ENCODE measurements around the gene HOXC11. TPM values are rescaled to one million over a fixed set of nuclear protein-coding genes. Genes with fewer than 3 reads are reported as not detected.
A peak's percentile ranks its signal among the peaks of the same experiment; 100 is the strongest.

Gene HOXC11
- total RNA-seq, 1 experiment from 2014 or later = not detected

DNA sequence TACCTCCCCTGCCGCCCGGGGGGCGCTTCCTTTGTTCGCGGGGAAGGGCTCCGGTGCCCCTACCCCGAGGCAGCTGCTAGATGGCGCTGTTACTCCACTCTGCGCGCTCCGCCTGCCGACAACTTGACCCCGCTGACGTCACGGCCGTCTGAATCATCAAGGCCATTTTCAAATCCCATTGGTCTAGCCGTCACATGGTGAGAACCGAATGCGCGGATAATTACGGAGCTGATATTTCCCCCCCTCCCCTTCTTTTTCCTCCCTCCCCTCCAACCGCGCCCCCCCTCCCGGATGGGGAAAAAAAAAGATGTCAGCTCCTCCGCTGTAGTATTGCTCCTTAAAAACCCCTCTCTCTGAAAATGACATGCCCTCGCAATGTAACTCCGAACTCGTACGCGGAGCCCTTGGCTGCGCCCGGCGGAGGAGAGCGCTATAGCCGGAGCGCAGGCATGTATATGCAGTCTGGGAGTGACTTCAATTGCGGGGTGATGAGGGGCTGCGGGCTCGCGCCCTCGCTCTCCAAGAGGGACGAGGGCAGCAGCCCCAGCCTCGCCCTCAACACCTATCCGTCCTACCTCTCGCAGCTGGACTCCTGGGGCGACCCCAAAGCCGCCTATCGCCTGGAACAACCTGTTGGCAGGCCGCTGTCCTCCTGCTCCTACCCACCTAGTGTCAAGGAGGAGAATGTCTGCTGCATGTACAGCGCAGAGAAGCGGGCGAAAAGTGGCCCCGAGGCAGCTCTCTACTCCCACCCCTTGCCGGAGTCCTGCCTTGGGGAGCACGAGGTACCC lies 12.2 kb downstream of the HOXC11 start, which contains the start of gene HOXC10:
Gene HOXC10 (plus strand): TSS at position 246 of the 791 bp plus-strand sequence. CDS start 114 bp downstream, at position 360.
- peak; percentile 61 for DNase-seq (ENCODE audit: low spot score)

GRCh38 chr12:53985692-53985993 lies 12.7 kb downstream of the HOXC11 start:
- no peak for DNase-seq (ENCODE audit: low spot score)

DNA sequence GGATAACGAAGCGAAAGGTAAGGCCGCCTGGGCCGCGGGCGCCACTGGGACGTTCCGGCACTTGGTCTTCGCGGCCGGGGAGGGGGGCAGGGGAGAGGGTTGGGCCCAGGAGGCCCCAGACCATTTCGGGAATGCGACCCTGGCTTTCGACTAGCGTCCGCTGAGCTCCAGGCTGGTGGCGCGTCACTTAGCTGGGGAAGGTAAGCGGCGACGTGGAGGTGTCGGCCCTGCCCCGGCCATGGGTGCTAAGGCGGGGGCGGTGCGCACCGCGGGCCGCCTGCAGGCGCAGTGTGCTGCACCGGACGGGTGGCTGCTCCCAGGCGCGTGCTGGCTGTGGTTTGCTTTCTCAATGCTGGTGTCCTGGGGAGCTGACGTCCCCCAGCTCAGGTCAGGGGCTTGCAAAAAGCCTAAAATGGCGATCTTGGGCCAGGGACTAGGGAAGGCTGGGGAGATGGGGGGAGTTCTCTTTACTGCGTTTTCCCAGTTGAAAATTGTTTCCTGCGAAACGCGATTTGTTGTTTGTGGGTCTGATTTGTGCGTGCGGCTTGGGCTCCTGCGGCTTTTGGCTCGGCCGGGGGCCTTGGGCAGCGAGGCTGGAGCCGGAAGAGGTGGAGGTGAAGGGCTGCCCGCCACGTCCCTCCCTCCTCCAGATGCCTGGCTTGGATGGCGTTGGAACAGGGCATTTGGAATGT lies 13.2 kb downstream of the HOXC11 start:
- DNase-seq (ENCODE audit: low spot score) = no peak

GRCh38 chr12:53986686-53987483 lies 14.0 kb downstream of the HOXC11 start:
- DNase-seq (ENCODE audit: low spot score) = no peak

- DNase-seq (ENCODE audit: low spot score) = no peak
Observed at GRCh38 chr12:53987787-53988230, 14.9 kb downstream of the HOXC11 start.

GRCh38 chr12:53988541-53989226 lies 15.8 kb downstream of the HOXC11 start:
- DNase-seq (ENCODE audit: low spot score) = no peak

DNA sequence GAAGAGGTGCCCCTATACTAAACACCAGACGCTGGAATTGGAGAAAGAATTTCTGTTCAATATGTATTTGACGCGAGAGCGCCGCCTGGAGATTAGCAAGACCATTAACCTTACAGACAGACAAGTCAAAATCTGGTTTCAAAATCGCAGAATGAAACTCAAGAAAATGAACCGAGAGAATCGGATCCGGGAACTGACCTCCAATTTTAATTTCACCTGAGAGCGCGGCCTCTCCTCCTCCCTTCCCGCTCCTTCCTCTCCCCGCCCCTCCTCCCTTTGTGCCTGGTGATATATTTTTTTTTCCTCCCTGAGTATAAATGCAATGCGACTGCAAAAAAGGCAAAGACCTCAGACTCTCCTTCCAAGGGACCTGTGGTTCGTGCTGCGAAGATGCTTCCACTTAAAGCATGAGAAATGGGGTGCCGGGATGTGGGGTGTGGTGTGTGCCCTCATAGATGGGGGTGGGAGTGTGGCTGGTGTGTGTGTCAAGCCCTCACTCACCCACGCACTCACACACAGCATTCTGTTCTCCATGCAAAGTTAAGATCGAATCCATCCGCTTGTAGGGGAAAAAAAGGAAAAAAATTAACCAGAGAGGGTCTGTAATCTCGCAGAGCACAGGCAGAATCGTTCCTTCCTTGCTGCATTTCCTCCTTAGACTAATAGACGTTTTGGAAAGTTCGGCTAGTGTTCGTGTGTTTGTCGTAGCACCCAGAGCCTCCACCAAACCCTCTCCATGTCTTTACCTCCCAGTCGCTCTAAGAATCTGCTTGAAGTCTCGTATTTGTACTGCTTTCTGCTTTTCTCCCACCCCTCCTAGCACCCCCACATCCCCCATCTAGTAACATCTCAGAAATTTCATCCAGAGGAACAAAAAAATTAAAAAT lies 16.5 kb downstream of the HOXC11 start:
- peak; percentile 80 for DNase-seq (ENCODE audit: low spot score)

GRCh38 chr12:53990311-53991076 lies 17.6 kb downstream of the HOXC11 start:
- peak; percentile 45 for DNase-seq (ENCODE audit: low spot score)

DNA sequence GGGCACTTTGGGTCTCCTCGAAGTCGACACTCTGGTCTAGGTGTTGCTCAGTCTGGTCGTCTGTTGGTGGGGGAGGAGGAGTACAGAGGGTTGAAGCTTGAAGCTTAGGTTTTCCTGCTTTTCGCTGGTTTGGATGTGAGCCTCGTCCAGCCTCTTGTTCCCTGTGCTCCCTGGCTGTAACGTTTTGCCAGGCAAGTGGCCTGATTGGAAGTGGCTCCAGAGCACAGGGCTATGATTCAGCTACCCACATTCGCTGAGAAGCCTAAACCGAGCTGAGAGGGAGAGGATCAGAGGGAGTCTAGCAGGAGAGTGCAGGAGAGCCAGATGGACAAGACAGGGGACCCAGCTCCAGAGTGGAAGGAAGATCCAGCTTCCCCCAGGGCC lies 18.1 kb downstream of the HOXC11 start:
- DNase-seq (ENCODE audit: low spot score) = no peak

- no peak for DNase-seq (ENCODE audit: low spot score)
Observed at GRCh38 chr12:53992377-53992889, 19.5 kb downstream of the HOXC11 start.

DNA sequence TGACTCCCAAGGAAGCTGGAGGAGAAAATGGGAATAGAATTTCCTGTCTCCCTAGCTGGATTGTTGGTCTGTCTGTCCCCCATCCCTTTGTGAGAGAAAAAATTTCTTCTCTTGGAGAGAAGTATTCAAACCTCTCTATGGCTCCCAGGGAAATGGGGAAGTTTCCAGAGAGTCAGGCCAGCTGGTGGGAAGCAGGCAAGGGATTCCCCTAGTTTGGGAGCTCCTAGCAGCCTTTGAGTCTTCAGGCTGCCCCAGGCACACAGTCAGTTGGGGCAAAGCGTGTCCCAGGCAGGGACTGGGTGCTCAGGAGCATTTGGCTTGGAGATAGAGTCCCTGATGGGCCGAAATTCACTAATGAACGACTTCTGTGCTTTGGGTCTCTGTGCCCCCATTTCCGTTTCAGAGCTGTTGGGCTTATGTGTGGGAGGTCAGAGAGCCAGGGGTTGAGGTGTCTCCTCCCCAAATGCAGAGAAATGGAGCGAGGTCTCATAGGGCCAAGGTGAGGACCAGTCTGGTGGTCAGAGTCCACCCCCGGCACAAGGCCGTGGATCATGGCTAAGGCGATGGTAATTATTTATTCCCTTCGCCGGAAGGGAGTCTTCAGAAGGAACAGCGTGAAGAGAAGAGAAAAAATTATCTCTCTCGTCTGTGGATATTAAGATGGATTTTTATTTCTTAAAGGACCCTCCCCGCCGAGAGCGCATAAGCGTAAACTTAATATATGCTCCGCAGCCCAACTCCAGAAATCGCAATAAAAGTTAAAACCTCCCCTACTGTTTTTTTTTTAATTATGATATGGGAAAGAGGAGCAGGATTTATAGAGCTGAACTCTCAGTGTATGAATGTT lies 20.5 kb downstream of the HOXC11 start:
- no peak for DNase-seq (ENCODE audit: low spot score)

- no peak for DNase-seq (ENCODE audit: low spot score)
Observed at GRCh38 chr12:53994009-53994263, 21.0 kb downstream of the HOXC11 start.

DNA sequence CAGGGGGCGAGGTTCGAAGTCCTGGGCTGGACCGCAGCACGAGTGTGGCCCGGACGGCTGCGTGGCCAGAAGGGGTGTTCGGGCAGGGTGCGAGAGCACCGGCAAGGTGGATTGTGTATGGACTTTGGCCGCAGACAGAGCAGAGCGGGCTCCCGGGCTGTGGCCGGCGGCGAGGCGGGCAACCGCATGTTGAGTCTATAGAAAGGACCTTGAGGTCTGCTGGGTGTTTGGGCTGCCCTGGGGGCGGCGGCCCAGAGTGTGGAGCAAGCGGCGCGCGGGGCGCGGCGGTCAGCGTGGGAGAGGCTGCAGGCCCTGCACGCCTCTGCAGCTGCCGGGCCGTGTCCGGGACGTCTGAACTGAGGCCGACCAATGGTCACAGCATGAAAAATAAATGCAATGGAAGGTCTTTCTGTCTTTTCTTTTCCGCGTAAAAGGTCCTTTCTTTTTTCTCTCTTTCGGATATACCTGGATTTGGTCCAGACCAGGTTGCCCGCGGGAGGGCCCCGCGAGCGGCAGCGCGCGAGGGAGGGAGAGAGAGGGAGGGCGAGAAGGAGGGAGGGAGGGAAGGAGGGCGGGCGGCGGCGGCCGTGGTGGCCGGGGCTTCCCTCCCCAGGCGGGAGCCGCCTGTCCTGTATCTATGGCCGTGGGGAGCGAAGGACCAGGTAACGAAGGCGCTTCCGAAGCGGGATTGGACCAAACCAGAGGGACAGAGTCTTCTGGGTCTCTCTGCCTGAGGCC lies 21.5 kb downstream of the HOXC11 start:
- DNase-seq (ENCODE audit: low spot score) = no peak

- no peak for DNase-seq (ENCODE audit: low spot score)
Observed at GRCh38 chr12:53995002-53995377, 22.1 kb downstream of the HOXC11 start.

- DNase-seq (ENCODE audit: low spot score) = peak; percentile 83
Observed at GRCh38 chr12:53995378-53996239, 22.7 kb downstream of the HOXC11 start.

GRCh38 chr12:53996240-53997203 lies 23.6 kb downstream of the HOXC11 start:
- no peak for DNase-seq (ENCODE audit: low spot score)
